Activated naive CD8-positive, alpha-beta T cell treated with anti-CD3 and anti-CD28 coated beads, Interleukin-2, amount 50 U/mL, for 16 hours (primary cell): ENCODE data around the gene ZNF200.
A peak's percentile ranks its signal among the peaks of the same experiment; 100 is the strongest.
"Not testable (repeated sequence)": the region's sequence is repeated elsewhere in the genome, so short reads cannot be mapped to it uniquely, and the experiment has no call there.

Experiments used
- DNase-seq: peaks from one replicate; pipeline ENCODE4 v3.0.0-alpha.2; 2020; ENCODE audit warnings: low read depth, low spot score

The ZNF200 gene

GRCh38 chr16:3234857-3235561 is at the start of gene ZNF200:
Gene ZNF200, minus strand, starts transcription at chr16:3235158. Its CDS starts 1,403 bp downstream, at chr16:3233755.
- DNase-seq = peak; percentile 84

GRCh38 chr16:3283543-3284447 is 48.8 kb upstream of the ZNF200 start:
- DNase-seq = no peak

- DNase-seq = peak; percentile 86
Observed at GRCh38 chr16:3282730-3283542, 48.0 kb upstream of the ZNF200 start, which contains the start of gene ZNF263. Gene ZNF263, plus strand, starts transcription at chr16:3283491. Its CDS starts 328 bp downstream, at chr16:3283819.

- DNase-seq = no peak
Observed at GRCh38 chr16:3282103-3282729, 47.3 kb upstream of the ZNF200 start.

GRCh38 chr16:3281222-3281820 is 46.4 kb upstream of the ZNF200 start:
- no peak for DNase-seq

- no peak for DNase-seq
Observed at GRCh38 chr16:3276679-3277078, 41.7 kb upstream of the ZNF200 start.

- DNase-seq = no peak
Observed at GRCh38 chr16:3274947-3275346, 40.0 kb upstream of the ZNF200 start.

GRCh38 chr16:3274490-3274889 is 39.5 kb upstream of the ZNF200 start:
- DNase-seq = no peak

GRCh38 chr16:3271281-3271680 is 36.3 kb upstream of the ZNF200 start:
- not testable (repeated sequence) for DNase-seq

- not testable (repeated sequence) for DNase-seq
Observed at GRCh38 chr16:3270718-3271117, 35.8 kb upstream of the ZNF200 start.

GRCh38 chr16:3268294-3268693 is 33.3 kb upstream of the ZNF200 start:
- DNase-seq = no peak

GRCh38 chr16:3266873-3267537 is 32.0 kb upstream of the ZNF200 start:
- no peak for DNase-seq

GRCh38 chr16:3264137-3265036 is 29.4 kb upstream of the ZNF200 start:
- peak; percentile 99 for DNase-seq

GRCh38 chr16:3262517-3262916 is 27.6 kb upstream of the ZNF200 start:
- no peak for DNase-seq

GRCh38 chr16:3259836-3260235 is 24.9 kb upstream of the ZNF200 start:
- DNase-seq = no peak

GRCh38 chr16:3256866-3257465 is 22.0 kb upstream of the ZNF200 start:
- no peak for DNase-seq

- no peak for DNase-seq
Observed at GRCh38 chr16:3256146-3256865, 21.3 kb upstream of the ZNF200 start, which contains the start of gene MEFV. Gene MEFV, minus strand, starts transcription at chr16:3256633. Its CDS starts 46 bp downstream, at chr16:3256587.

- no peak for DNase-seq
Observed at GRCh38 chr16:3254309-3254708, 19.4 kb upstream of the ZNF200 start.
